ENCODE results near the gene DERA. TPM values are rescaled to one million over a fixed set of nuclear protein-coding genes. Genes with fewer than 3 reads are reported as not detected.

The DERA gene
- total and polyA plus RNA-seq, 12 donors = 15.9 to 72.3 (median 31.4) TPM

DNA sequence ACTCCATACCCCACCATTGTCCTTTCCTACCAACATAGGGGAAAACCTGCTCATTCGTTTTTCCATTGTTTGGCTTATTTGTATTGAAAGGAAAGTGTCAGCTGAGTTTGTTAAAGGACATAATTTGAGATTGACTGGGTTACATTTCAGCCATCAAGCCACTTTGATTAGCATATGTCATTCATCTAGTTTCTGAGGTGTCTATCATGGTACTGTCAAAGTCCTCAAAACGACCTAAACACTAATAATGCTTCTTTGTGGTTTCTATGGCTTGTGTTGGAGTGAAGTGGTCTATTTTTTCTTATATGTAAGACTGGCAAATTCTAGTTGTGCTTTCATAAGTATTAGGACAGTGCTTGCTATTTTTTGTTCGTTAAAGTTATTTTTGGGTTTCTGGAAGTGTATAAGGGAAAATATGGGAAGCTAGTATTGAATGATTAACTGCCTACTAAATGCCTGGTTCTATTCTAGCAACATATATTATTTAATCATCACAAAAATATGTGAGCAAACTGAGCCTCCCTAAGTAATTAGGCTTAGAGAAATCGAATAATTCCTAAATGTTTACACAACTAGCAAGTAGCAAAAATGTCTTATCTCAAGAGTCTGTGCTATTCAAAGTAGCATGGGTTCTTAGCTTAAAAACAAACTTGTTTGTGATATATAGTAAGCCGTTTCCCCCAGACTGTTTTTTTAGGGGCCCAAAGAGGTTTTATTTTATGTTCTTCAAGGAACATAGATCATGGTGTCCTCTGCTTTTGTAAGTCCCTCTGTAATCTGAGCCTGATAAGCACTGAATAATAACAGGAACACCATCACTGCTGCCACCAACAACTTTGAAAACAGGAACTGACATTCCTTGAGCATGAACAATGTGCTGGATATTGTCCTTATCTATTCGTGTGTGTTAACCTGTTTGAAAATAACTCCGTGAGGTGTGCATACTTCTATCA lies 67.1 kb downstream of the DERA start:
- WGBS, 4 donors = 66 to 75% (median 71%) methylated on average over 7 of the region's 7 CpGs
- no peak for TF ChIP-seq POLR2A (IDR thresholded peaks at IDR 0.05)
- TF ChIP-seq, protein P1, sequence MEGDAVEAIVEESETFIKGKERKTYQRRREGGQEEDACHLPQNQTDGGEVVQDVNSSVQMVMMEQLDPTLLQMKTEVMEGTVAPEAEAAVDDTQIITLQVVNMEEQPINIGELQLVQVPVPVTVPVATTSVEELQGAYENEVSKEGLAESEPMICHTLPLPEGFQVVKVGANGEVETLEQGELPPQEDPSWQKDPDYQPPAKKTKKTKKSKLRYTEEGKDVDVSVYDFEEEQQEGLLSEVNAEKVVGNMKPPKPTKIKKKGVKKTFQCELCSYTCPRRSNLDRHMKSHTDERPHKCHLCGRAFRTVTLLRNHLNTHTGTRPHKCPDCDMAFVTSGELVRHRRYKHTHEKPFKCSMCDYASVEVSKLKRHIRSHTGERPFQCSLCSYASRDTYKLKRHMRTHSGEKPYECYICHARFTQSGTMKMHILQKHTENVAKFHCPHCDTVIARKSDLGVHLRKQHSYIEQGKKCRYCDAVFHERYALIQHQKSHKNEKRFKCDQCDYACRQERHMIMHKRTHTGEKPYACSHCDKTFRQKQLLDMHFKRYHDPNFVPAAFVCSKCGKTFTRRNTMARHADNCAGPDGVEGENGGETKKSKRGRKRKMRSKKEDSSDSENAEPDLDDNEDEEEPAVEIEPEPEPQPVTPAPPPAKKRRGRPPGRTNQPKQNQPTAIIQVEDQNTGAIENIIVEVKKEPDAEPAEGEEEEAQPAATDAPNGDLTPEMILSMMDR (IDR thresholded peaks at IDR 0.05) = no peak
- Histone ChIP-seq H3K36me3 (replicated peaks in 1 of 2) (no peaks in the 10 kb centered on the region), H3K9me3 (replicated peaks in 1 of 3) (no peaks in the 10 kb centered on the region), H3K27me3 (no peaks in the 10 kb centered on the region), H3K4me1 (replicated peaks in 1 of 2) (peaks cover 0 to 5% of the 10 kb centered on the region in 2 donors), H3K4me3 (no peak overlapping the region), H3K27ac (no peak overlapping the region)
- no peak for DNase-seq
- intact Hi-C loops (cut with DNase I) = no loop called here

DNA sequence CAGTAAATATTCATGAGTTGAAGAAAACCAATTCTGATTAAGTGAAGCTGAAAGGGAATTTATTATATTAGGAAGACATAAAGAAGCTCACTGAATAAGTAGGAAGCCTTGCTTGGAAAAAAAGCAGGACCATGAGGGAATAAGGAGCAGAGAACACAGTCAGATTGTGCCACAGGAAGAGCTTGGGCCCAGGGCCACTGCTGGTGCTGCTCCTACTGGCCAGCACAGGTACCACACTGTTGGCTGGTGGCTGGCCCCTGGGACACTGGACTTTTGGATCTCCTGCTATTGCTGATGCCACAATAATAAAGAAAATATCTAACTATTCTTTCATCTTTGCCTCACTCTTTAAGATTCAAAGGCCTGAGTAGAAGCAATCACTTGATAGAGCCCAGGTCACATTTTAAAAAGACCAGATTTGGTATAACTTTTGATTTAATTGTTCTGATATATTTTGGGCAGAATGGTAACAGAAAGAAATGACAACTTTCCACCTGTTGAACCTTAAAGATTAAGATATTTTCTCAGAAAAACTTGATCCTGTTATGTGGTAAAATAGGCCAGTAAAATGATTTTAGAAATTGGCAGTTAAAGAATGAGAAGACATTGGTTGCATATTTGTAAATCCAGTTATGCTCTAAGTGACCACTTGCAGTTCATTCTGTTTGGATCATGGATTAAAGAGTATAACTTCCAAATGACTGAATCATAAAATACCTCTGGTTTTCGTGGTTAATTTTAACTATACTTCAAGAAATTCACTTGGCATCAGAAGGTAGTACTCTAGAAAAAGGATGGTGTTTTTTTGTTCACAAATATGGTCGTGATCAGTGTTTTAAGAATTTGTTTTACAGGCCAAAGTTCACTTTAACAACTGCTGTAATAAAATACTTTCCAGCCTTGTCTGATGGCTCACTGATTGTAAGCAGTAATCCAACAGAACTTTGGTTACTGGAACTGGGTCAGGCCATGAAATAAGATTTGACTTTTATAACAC lies 68.3 kb downstream of the DERA start:
- peaks cover 0 to 5% of the 10 kb centered on the region in 2 donors for H3K4me1 ChIP-seq (replicated peaks in 1 of 2)
- no peak for TF ChIP-seq POLR2A (IDR thresholded peaks at IDR 0.05)
- TF ChIP-seq, protein P1 (IDR thresholded peaks at IDR 0.05) = peak in 3 of 6 experiments; percentile 18 to 31 (median 22)
- no peaks in the 10 kb centered on the region for H3K36me3 ChIP-seq (replicated peaks in 1 of 2)
- intact Hi-C loops (cut with DNase I) = no loop called here
- no peak overlapping the region for H3K4me3 ChIP-seq
- H3K9me3 ChIP-seq (replicated peaks in 1 of 3) = no peaks in the 10 kb centered on the region
- peak overlapping the region in 1 of 5 donors; percentile 33 for H3K27ac ChIP-seq
- no peaks in the 10 kb centered on the region for H3K27me3 ChIP-seq
- DNase-seq = peak in 1 of 7 donors; percentile 17
- WGBS, 4 donors = 70 to 84% (median 77%) methylated on average over 2 of the region's 2 CpGs

DNA sequence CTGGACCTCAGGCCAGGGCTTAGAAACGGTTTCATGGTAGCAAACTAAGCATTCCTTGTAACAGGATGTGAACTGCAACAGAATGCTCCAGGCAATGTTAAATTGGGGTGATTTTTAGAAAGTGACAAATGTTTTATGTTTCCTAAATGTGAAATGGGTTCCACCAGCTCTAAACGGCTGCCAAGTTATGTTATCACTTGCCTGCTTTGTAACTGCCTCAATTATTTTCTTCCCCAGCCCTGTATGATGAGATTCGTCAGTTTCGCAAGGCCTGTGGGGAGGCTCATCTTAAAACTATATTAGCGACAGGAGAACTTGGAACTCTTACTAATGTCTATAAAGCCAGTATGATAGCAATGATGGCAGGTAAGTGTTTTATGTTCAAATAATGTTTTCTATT lies 70.9 kb downstream of the DERA start:
- intact Hi-C loops (cut with DNase I) = no loop called here
- H3K4me1 ChIP-seq (replicated peaks in 1 of 2) = peaks cover 0 to 5% of the 10 kb centered on the region in 2 donors
- peak overlapping the region in 1 of 5 donors; percentile 31 for H3K27ac ChIP-seq
- DNase-seq = no peak
- no peaks in the 10 kb centered on the region for H3K36me3 ChIP-seq (replicated peaks in 1 of 2)
- WGBS, 4 donors = 61 to 64% (median 63%) methylated on average over 5 of the region's 5 CpGs
- H3K27me3 ChIP-seq = no peaks in the 10 kb centered on the region
- H3K9me3 ChIP-seq (replicated peaks in 1 of 3) = peaks cover 0 to 3% (median 0%) of the 10 kb centered on the region in 3 donors
- H3K4me3 ChIP-seq = no peak overlapping the region
- TF ChIP-seq, protein P1 (IDR thresholded peaks at IDR 0.05) = no peak
- TF ChIP-seq POLR2A (IDR thresholded peaks at IDR 0.05) = no peak

DNA sequence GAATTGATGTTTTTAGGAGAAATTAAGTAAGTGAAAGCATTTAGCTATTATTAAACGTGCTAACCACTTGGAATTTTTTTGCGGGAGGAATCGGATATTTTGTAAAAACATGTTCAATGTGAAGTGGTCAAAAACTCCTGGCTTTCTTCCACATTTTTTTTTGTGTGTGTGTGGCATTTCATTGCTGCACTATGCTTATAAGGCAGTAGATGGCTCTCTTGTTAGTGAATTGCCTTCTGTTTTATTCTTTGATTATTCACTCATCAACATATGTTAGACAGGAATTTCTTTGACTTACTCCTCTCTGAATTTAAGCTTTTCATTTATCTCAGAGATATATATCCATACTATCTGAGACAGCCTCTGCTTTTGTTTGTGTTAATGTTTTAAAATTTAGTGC lies 71.3 kb downstream of the DERA start:
- H3K36me3 ChIP-seq (replicated peaks in 1 of 2) = no peaks in the 10 kb centered on the region
- H3K27me3 ChIP-seq = no peaks in the 10 kb centered on the region
- H3K4me3 ChIP-seq = no peak overlapping the region
- TF ChIP-seq POLR2A (IDR thresholded peaks at IDR 0.05) = no peak
- TF ChIP-seq, protein P1 (IDR thresholded peaks at IDR 0.05) = peak in 4 of 6 experiments; percentile 30 to 42 (median 37)
- peaks cover 0 to 5% of the 10 kb centered on the region in 2 donors for H3K4me1 ChIP-seq (replicated peaks in 1 of 2)
- H3K9me3 ChIP-seq (replicated peaks in 1 of 3) = peaks cover 0 to 3% (median 0%) of the 10 kb centered on the region in 3 donors
- intact Hi-C loops (cut with DNase I) = no loop called here
- 40 to 63% (median 57%) methylated on average over 3 of the region's 3 CpGs for WGBS, 4 donors
- H3K27ac ChIP-seq = peak overlapping the region in 1 of 5 donors; percentile 31
- DNase-seq = no peak

Data from adrenal gland (tissue), 12 donors.